ENCODE results near the gene CSTF3. TPM values are rescaled to one million over a fixed set of nuclear protein-coding genes. Genes with fewer than 3 reads are reported as not detected.
"Not testable (repeated sequence)": the region's sequence is repeated elsewhere in the genome, so short reads cannot be mapped to it uniquely, and the experiment has no call there.

The CSTF3 gene
- total RNA-seq, 1 donor from 2014 or later, result 36.5 TPM

DNA sequence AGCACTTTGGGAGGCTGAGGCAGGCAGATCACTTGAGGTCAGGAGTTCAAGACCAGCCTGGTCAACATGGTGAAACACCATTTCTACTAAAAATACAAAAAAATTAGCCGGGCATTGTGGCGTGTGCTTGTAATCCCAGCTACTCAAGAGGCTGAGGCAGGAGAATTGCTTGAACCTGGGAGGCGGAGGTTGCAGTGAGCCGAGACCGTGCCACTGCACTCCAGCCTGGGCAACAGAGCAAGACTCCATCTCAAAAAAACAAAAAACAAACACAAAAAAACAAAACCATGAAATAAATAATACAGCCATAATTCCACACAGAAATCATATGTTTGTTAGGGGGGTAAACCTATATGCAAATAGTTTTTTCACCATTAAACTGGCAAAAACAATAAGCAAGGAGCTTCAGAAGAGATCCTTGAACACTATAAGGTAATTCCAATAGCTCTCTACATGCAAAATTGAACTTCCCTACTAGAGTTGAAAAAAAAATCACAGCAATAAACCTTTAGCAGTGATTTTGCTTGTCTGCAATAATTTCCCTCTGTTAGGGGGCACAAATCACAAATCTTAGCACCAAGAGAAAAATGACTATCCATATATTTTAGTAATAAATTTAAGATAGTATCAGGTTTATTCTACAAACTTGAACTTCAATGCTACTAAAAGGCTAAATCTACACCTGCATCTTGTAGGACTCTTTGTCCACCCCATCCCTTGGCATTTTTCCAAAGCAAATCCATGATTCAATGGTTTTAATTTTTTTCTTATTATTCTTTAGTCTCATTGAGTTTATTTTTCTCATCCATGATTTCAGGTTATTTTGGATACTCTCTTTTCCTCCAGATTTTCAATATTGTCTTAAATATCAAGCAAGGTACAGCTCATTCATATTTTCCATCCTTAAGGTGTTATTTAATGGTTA lies 3.9 kb downstream of the CSTF3 start:
- Mint-ChIP-seq H3K27me3 (ENCODE audit: insufficient read depth) (no peaks in the 10 kb centered on the region), H3K27ac (no peak overlapping the region), H3K4me3 (no peak overlapping the region), H3K4me1 (ENCODE audit: low read depth) (peaks cover 43% of the 10 kb centered on the region), H3K36me3 (ENCODE audit: low read depth) (peaks cover 32% of the 10 kb centered on the region), H3K9me3 (no peaks in the 10 kb centered on the region)
- intact Hi-C loops (cut with micrococcal nuclease), result no loop called here
- no peak for DNase-seq (ENCODE audit: low spot score)

DNA sequence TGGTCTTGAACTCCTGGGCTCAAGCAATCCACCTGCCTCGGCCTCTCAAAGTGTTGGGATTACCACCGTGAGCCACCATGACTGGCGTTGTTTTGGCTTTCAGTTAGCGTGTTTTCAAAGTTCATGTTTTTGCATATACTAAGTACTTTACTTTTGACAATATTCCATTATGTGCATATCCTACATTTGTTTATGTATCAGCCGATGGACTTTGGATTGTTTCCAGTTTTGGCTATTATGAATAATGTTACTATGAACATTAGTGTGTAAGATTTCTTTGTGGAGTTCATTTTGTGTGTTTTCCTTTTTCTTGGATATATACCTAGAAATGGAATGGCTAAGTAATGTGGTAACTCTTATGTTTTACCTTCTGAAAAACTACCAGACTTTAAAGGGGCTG lies 9.9 kb downstream of the CSTF3 start:
- Mint-ChIP-seq H3K4me3 (no peak overlapping the region), H3K9me3 (no peaks in the 10 kb centered on the region), H3K27ac (no peak overlapping the region), H3K27me3 (ENCODE audit: insufficient read depth) (no peaks in the 10 kb centered on the region), H3K36me3 (ENCODE audit: low read depth) (peaks cover 30% of the 10 kb centered on the region), H3K4me1 (ENCODE audit: low read depth) (peaks cover 9% of the 10 kb centered on the region)
- intact Hi-C loops (cut with micrococcal nuclease), result no loop called here
- no peak for DNase-seq (ENCODE audit: low spot score)

DNA sequence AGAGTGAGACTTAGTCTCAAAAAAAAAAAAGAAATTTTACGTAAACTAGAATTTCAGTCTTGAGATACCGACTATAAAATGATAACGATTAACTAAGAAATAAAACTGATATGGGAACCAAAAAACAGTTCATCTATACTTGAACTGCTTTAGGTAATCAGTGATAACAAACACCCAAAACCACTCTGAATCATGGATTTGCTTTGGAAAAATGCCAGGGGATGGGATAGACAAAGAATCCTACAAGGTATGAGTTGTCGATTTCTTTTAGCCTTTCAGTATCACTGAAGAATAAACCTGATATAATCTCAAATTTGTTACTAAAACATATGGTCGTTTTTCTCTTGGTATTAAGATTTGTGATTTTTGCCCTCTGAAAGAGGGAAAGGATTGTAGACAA lies 13.7 kb downstream of the CSTF3 start:
- H3K27ac Mint-ChIP-seq, result no peak overlapping the region

DNA sequence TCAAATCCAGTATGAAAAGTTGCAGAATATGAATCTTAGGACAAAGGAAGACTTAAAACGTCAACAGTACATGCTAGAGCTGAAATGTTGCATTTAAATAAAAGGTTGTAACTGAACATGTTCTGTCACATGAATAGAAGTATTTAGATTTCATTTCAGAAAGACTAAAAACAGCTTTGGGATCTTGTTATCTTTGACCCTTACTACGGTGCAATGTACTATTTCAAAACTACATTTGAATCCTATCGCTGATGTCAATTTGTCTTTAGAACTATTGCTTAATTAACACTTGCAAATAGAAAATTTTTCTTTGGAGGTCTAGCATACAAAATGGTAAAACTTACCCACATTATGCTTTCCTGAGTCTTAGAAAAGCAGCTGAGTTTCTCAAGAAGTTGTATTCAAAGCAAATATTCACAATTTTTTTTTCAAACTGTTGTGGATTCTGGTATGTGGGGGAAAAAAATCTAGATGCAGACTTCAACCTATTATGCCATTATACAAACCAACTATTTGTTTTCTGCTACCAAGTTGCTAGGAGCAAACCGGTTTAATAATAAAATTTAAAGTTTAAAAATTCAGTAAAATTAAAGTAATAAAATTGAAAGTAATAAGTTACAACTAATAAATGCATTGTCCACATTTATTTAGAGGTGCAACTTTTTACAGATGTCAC lies 25.4 kb downstream of the CSTF3 start:
- Mint-ChIP-seq H3K27me3 (ENCODE audit: insufficient read depth) (no peaks in the 10 kb centered on the region), H3K9me3 (no peaks in the 10 kb centered on the region), H3K36me3 (ENCODE audit: low read depth) (peaks cover 2% of the 10 kb centered on the region), H3K27ac (no peak overlapping the region), H3K4me1 (ENCODE audit: low read depth) (peaks cover 12% of the 10 kb centered on the region), H3K4me3 (no peak overlapping the region)
- no peak for DNase-seq (ENCODE audit: low spot score)
- intact Hi-C loops (cut with micrococcal nuclease), result no loop called here

More for the DNA sequence above, 13.7 kb downstream of the CSTF3 start:
- Mint-ChIP-seq H3K4me1 (ENCODE audit: low read depth) (no peaks in the 10 kb centered on the region), H3K4me3 (no peak overlapping the region), H3K36me3 (ENCODE audit: low read depth) (peaks cover 14% of the 10 kb centered on the region), H3K9me3 (no peaks in the 10 kb centered on the region), H3K27me3 (ENCODE audit: insufficient read depth) (no peaks in the 10 kb centered on the region)
- no peak for DNase-seq (ENCODE audit: low spot score)
- intact Hi-C loops (cut with micrococcal nuclease), result no loop called here

DNA sequence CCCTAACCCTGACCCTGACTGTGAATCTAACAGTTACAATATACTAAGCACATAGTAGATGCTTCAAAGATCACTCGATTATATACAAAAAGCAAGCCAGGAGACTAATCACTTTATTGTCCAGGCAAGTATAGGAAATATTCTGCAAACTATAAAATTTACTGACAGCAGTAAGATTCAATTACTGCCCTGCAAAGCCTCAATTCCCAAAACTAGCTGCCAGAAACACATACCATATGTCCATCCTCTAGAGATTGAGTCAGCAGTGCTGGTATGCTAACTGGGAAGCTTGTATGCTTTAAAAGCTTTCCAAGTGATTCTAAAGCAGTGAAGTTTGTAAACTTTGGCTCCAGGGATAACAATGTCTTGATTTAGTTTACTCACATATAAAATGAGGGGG lies 26.1 kb downstream of the CSTF3 start:
- intact Hi-C loops (cut with micrococcal nuclease), result no loop called here
- H3K9me3 Mint-ChIP-seq, result no peaks in the 10 kb centered on the region
- H3K4me3 Mint-ChIP-seq, result no peak overlapping the region
- H3K36me3 Mint-ChIP-seq (ENCODE audit: low read depth), result peaks cover 2% of the 10 kb centered on the region
- no peak for DNase-seq (ENCODE audit: low spot score)
- no peak overlapping the region for H3K27ac Mint-ChIP-seq
- H3K27me3 Mint-ChIP-seq (ENCODE audit: insufficient read depth), result no peaks in the 10 kb centered on the region
- peaks cover 12% of the 10 kb centered on the region for H3K4me1 Mint-ChIP-seq (ENCODE audit: low read depth)

DNA sequence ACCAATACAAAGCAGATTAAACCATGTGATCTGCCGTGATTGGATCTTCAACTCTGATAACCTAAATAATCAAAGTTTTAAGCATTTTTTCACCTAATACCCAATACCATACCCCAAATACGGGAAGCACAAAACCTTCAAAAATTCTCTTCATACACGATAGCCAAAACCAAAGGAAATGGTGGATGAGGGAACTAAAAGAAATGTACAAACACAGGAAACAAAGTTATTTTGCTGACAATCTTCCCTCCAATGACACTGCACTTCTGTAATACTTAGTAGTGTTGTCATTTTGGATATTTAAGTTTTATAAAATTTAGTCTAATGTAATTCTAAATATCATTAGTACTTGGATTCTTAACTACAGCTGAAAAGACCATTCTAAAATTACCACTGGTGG lies 27.0 kb downstream of the CSTF3 start:
- no peaks in the 10 kb centered on the region for H3K9me3 Mint-ChIP-seq
- DNase-seq (ENCODE audit: low spot score), result no peak
- intact Hi-C loops (cut with micrococcal nuclease), result no loop called here
- H3K36me3 Mint-ChIP-seq (ENCODE audit: low read depth), result peaks cover 2% of the 10 kb centered on the region
- H3K4me3 Mint-ChIP-seq, result no peak overlapping the region
- no peak overlapping the region for H3K27ac Mint-ChIP-seq
- no peaks in the 10 kb centered on the region for H3K27me3 Mint-ChIP-seq (ENCODE audit: insufficient read depth)
- H3K4me1 Mint-ChIP-seq (ENCODE audit: low read depth), result peaks cover 12% of the 10 kb centered on the region

DNA sequence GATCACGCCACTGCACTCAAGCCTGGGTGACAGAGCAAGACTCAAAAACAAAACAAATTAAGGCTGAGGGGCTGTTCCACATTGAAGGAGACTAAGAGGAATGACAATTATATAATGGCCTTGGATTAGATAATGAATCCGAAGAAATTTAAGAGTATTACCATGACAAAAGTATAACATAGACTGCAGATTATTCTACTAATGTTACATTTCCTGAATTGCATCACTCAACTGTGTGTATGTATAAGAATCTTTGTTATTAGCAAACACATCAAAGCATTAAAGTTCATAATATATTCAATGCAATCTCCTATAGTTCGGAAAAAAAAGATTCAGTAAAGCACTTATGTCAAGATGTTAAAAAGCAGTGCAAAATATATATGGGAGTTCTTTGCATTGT lies 27.5 kb downstream of the CSTF3 start:
- no peaks in the 10 kb centered on the region for H3K27me3 Mint-ChIP-seq (ENCODE audit: insufficient read depth)

DNA sequence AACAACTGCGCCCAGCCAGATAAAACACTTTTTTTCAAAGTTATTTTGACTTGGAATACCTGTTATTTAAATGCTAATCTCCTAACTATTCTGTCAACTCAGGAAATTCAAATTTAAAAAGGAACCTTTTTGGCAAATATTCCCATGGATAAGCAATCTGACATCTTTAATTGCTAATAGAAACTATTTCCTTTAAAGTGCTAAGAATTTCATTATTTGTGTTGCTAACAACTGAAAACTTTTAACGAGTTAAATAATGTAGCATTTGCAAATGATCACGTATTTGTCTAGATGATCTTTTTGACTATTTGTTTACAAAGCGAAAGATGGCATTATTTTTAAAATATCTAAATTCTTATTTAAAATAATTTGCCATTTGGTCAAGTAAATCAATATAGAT lies 28.8 kb downstream of the CSTF3 start:
- intact Hi-C loops (cut with micrococcal nuclease), result no loop called here
- Mint-ChIP-seq H3K4me3 (no peak overlapping the region), H3K36me3 (ENCODE audit: low read depth) (peaks cover 5% of the 10 kb centered on the region), H3K27me3 (ENCODE audit: insufficient read depth) (no peaks in the 10 kb centered on the region), H3K4me1 (ENCODE audit: low read depth) (peaks cover 18% of the 10 kb centered on the region), H3K9me3 (no peaks in the 10 kb centered on the region), H3K27ac (no peak overlapping the region)
- no peak for DNase-seq (ENCODE audit: low spot score)

More for the DNA sequence above, 27.5 kb downstream of the CSTF3 start:
- Mint-ChIP-seq H3K4me3 (no peak overlapping the region), H3K9me3 (no peaks in the 10 kb centered on the region), H3K27ac (no peak overlapping the region), H3K4me1 (ENCODE audit: low read depth) (peaks cover 12% of the 10 kb centered on the region), H3K36me3 (ENCODE audit: low read depth) (peaks cover 4% of the 10 kb centered on the region)
- DNase-seq (ENCODE audit: low spot score), result no peak
- intact Hi-C loops (cut with micrococcal nuclease), result no loop called here

DNA sequence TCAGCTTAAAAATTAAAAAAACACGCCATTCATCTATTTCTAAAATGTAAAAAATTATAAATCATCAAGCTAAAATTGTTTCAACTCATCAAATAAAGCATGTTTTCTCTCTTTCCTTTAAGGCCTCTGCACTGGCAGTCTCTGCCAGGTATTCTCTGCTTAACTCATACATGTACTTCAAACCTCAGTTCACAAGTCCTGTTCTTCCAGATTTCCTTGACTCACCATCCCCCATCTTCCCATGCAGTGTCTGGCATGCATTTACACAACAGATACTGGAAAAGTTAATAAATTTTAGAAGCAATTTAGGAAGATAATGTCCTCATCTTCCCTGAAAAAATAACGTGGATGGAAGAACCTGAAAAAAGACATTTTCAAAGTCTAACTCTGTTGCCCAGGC lies 32.5 kb downstream of the CSTF3 start:
- no peak overlapping the region for H3K4me3 Mint-ChIP-seq
- no peak for DNase-seq (ENCODE audit: low spot score)
- intact Hi-C loops (cut with micrococcal nuclease), result no loop called here
- H3K27me3 Mint-ChIP-seq (ENCODE audit: insufficient read depth), result no peaks in the 10 kb centered on the region
- H3K27ac Mint-ChIP-seq, result no peak overlapping the region
- H3K9me3 Mint-ChIP-seq, result no peaks in the 10 kb centered on the region
- H3K36me3 Mint-ChIP-seq (ENCODE audit: low read depth), result peaks cover 10% of the 10 kb centered on the region
- H3K4me1 Mint-ChIP-seq (ENCODE audit: low read depth), result peaks cover 6% of the 10 kb centered on the region

DNA sequence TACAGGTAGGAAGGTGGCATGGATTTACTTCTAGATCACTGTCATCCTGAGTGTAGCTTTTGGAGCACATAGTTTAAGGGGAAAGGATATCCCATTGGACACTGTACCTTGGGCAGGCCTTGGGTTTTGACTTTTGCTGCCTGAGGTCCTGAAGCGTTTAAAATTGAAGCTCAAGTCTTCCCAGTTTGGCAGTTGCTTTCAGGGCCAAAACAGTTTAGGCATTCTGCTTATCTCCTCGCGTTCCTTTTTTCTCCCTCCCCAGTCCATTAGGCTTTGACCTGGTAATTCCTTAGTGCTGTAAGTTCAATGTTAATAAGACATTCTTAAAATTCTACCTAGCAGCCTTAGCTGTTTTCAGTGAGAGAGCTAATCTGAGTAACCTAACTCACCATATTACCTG lies 35.7 kb downstream of the CSTF3 start:
- Mint-ChIP-seq H3K4me1 (ENCODE audit: low read depth) (peaks cover 6% of the 10 kb centered on the region), H3K27me3 (ENCODE audit: insufficient read depth) (no peaks in the 10 kb centered on the region), H3K9me3 (no peaks in the 10 kb centered on the region), H3K4me3 (no peak overlapping the region), H3K27ac (no peak overlapping the region), H3K36me3 (ENCODE audit: low read depth) (peaks cover 8% of the 10 kb centered on the region)
- intact Hi-C loops (cut with micrococcal nuclease), result no loop called here
- no peak for DNase-seq (ENCODE audit: low spot score)

DNA sequence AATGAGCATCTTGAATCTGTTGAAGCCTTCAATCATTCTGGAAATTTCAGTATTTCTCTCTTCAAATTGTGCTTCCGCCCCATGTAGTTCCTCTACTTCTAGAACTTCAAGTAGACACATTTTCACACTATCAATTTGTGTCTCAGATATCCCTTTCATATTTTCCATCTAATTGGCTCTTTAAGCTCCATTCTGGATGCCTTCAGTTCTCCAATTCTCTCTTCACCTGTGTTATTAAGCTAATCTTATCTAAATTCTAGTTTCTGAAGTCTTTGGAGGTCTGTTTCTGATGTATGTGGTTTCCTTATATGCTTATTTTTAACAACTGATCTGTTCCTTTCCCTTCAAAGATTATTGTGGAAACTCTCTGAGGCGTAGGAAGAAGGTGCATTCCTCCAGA lies 36.3 kb downstream of the CSTF3 start:
- Mint-ChIP-seq H3K36me3 (ENCODE audit: low read depth) (peaks cover 8% of the 10 kb centered on the region), H3K9me3 (no peaks in the 10 kb centered on the region), H3K4me1 (ENCODE audit: low read depth) (peaks cover 6% of the 10 kb centered on the region), H3K27ac (no peak overlapping the region), H3K27me3 (ENCODE audit: insufficient read depth) (no peaks in the 10 kb centered on the region), H3K4me3 (no peak overlapping the region)
- no peak for DNase-seq (ENCODE audit: low spot score)
- intact Hi-C loops (cut with micrococcal nuclease), result no loop called here

DNA sequence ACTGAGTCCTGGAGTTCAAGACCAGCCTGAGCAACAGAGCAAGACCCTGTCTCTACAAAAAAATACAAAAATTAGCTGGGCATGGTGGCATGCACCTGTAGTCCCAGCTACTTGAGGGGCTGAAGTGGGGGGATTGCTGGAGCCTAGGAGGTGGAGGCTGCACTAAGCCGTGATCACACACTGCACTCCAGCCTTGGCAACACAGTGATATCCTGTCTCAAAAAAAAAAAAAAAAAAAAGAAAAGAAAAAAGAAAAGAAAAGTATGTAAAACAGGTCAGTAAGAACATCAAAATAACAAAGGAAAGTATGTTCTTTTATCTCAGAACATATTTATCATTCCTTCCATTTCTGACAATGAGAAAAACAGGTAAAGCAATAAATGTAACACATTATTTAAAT lies 38.6 kb downstream of the CSTF3 start:
- intact Hi-C loops (cut with micrococcal nuclease); H3K4me3 Mint-ChIP-seq; H3K9me3 Mint-ChIP-seq; DNase-seq (ENCODE audit: low spot score); H3K27ac Mint-ChIP-seq; H3K36me3 Mint-ChIP-seq (ENCODE audit: low read depth); H3K27me3 Mint-ChIP-seq (ENCODE audit: insufficient read depth); H3K4me1 Mint-ChIP-seq (ENCODE audit: low read depth): not testable (repeated sequence)

DNA sequence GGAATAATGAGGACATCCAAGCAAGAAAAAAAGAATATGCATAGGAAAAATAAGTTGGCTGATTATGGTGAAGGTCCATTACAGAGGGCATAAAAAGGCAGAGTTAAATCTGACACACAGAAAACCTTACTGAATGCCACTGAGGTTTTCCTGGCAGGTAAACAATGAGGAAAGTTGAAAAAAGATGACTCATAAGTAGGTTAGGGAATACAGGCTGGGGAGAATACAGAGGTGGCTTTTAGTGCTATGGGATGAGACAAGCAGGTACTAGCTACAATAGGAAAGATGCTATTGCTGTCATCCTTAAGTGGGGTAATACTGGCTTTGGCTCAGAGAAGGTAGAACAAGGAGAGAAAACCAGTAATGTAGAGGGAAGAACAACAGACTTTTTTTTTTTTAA lies 44.7 kb downstream of the CSTF3 start:
- Mint-ChIP-seq H3K4me1 (ENCODE audit: low read depth) (no peaks in the 10 kb centered on the region), H3K27me3 (ENCODE audit: insufficient read depth) (no peaks in the 10 kb centered on the region), H3K27ac (no peak overlapping the region), H3K36me3 (ENCODE audit: low read depth) (no peaks in the 10 kb centered on the region), H3K4me3 (no peak overlapping the region), H3K9me3 (no peaks in the 10 kb centered on the region)
- intact Hi-C loops (cut with micrococcal nuclease), result no loop called here
- no peak for DNase-seq (ENCODE audit: low spot score)
